ENCODE measurements around the gene HIVEP1. TPM values are rescaled to one million over a fixed set of nuclear protein-coding genes. Genes with fewer than 3 reads are reported as not detected.
"Not testable (repeated sequence)": the region's sequence is repeated elsewhere in the genome, so short reads cannot be mapped to it uniquely, and the experiment has no call there.

Gene HIVEP1
- total RNA-seq, 1 donor from 2014 or later: 48.9 TPM

DNA sequence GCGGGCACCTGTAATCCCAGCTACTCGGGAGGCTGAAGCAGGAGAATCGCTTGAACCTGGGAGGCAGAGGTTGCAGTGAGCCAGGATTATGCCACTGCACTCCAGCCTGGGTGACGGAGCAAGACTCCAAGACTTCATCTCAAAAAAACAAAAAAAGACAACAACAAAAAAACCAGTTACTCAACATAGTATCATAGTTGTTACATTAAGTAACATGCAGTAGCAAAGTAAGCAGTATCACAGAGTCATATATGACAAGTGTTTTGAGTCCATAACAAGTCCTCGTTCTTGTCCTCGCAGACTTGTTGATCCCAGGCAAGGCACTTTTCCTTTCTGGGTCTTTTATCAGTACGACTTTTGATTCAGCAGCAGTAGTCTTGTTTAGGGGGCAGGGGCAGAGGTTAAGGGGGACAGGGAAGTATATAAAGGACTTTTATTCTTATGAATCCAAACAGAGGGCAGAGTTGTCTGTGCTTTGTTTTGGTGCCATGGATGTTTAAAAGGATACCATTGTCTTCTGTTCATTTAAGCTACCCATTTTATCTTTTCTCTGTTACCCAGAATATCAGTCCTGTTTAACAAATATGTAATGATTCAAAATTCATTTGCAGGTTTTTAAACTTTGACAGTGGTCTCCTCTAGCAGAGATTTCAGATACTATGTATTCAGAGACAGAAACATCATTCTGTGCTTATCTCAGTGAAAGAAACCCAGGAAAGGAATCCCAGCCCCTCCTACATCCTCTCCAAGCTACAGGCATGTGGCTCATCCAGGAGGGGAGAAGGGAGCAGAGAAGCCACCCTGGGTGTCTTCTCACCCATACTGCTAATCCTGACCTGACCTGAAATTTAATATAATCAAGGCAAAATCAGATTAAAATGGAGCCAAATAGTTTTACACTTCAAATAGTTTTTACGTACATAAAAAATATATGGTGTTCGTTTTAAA, 140.2 kb downstream of the HIVEP1 start:
- Histone ChIP-seq H2AFZ (ENCODE audit: low read depth, low read length) (no peak overlapping the region), H3K4me1 (ENCODE audit: insufficient read depth, low read length) (peaks cover 26% of the 10 kb centered on the region), H4K20me1 (ENCODE audit: insufficient read depth, low read length) (no peaks in the 10 kb centered on the region), H3K36me3 (ENCODE audit: insufficient read depth, low read length) (no peaks in the 10 kb centered on the region), H3K4me3 (ENCODE audit: insufficient read depth, low read depth, low read length) (no peak overlapping the region), H3K9me3 (ENCODE audit: insufficient read depth, low read depth, low read length) (no peaks in the 10 kb centered on the region), H3K9ac (ENCODE audit: low read length) (no peak overlapping the region), H3K79me2 (ENCODE audit: insufficient read depth, low read length) (no peaks in the 10 kb centered on the region), H3K27me3 (ENCODE audit: insufficient read depth, low read length) (no peaks in the 10 kb centered on the region), H3K27ac (ENCODE audit: low read depth, low read length) (no peak overlapping the region), H3K4me2 (ENCODE audit: low read length) (no peak overlapping the region)
- Mint-ChIP-seq H3K27me3 (ENCODE audit: low read depth, unreplicated experiment) (no peaks in the 10 kb centered on the region), H3K27ac (ENCODE audit: unreplicated experiment) (no peak overlapping the region), H3K36me3 (ENCODE audit: low read depth, unreplicated experiment) (peaks cover 4% of the 10 kb centered on the region), H3K4me1 (ENCODE audit: low read depth, unreplicated experiment) (peaks cover 31% of the 10 kb centered on the region), H3K4me3 (ENCODE audit: unreplicated experiment) (no peak overlapping the region), H3K9me3 (ENCODE audit: unreplicated experiment) (no peaks in the 10 kb centered on the region)
- TF ChIP-seq EZH2 (IDR thresholded peaks at IDR 0.05; ENCODE audit: insufficient read depth, low read length): no peak
- TF ChIP-seq, protein P1, sequence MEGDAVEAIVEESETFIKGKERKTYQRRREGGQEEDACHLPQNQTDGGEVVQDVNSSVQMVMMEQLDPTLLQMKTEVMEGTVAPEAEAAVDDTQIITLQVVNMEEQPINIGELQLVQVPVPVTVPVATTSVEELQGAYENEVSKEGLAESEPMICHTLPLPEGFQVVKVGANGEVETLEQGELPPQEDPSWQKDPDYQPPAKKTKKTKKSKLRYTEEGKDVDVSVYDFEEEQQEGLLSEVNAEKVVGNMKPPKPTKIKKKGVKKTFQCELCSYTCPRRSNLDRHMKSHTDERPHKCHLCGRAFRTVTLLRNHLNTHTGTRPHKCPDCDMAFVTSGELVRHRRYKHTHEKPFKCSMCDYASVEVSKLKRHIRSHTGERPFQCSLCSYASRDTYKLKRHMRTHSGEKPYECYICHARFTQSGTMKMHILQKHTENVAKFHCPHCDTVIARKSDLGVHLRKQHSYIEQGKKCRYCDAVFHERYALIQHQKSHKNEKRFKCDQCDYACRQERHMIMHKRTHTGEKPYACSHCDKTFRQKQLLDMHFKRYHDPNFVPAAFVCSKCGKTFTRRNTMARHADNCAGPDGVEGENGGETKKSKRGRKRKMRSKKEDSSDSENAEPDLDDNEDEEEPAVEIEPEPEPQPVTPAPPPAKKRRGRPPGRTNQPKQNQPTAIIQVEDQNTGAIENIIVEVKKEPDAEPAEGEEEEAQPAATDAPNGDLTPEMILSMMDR (IDR thresholded peaks at IDR 0.05; ENCODE audit: insufficient read depth, low read depth, low read length): no peak
- DNase-seq (ENCODE audit: low read depth): no peak
- no peak for FAIRE-seq

DNA sequence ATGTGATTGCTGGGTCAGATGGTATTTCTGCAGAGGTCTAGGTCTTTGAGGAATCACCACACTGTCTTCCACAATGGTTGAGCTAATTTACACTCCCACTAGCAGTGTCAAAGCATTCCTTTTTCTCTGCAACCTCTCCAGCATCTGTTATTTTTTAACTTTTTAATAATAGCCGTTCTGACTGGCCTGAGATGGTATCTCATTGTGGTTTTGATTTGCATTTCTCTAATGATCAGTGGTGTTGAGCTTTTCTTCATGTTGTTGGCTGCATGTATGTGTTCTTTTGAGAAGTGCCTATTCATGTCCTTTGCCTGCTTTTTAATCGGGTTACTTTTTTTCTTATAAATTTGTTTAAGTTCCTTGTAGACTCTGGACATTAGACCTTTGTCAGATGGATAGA, 143.7 kb downstream of the HIVEP1 start:
- H3K4me3 Mint-ChIP-seq (ENCODE audit: unreplicated experiment); H3K4me2 ChIP-seq (ENCODE audit: low read length); H3K9ac ChIP-seq (ENCODE audit: low read length); H3K27me3 ChIP-seq (ENCODE audit: insufficient read depth, low read length); H3K27ac Mint-ChIP-seq (ENCODE audit: unreplicated experiment); H3K9me3 ChIP-seq (ENCODE audit: insufficient read depth, low read depth, low read length); H3K9me3 Mint-ChIP-seq (ENCODE audit: unreplicated experiment); H2AFZ ChIP-seq (ENCODE audit: low read depth, low read length); H3K79me2 ChIP-seq (ENCODE audit: insufficient read depth, low read length); FAIRE-seq; H3K4me1 ChIP-seq (ENCODE audit: insufficient read depth, low read length); H4K20me1 ChIP-seq (ENCODE audit: insufficient read depth, low read length); DNase-seq (ENCODE audit: low read depth); H3K36me3 ChIP-seq (ENCODE audit: insufficient read depth, low read length); H3K27me3 Mint-ChIP-seq (ENCODE audit: low read depth, unreplicated experiment); H3K36me3 Mint-ChIP-seq (ENCODE audit: low read depth, unreplicated experiment); H3K27ac ChIP-seq (ENCODE audit: low read depth, low read length); H3K4me3 ChIP-seq (ENCODE audit: insufficient read depth, low read depth, low read length): not testable (repeated sequence)
- peaks cover 24% of the 10 kb centered on the region for H3K4me1 Mint-ChIP-seq (ENCODE audit: low read depth, unreplicated experiment)

DNA sequence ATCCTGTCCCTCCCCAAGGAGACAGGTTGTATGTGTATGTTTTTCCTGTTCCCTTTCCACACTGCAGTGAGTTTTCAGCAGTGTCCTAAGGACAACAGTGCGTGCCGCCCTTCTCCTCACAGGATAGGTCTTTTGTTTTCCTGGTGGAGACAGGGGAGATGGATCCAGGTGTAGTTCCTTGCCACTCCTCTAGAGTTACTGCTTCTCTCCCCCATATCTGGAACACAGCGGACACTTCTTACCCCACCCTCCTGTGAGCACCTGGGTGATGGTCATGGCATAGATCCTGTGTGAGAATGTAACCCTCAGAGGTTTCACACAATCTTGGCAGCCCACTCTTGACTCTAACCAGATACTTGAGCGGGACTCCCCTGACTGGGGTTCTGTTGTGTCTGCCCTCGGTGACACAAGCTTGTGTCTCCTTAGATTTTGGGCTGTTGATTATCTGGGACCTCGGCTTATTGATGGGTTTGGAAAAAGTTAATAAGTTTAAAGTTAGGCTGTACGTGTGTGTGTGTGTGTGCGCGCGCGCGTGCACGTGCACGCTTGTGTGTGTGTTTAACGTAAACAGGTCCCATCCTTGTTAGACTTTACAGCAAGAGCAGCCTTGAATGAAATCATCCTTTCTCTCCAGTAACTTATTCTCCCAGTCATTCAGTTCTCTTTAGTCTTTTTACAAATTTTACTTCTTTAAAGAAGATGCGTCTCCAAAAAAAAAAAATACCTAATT, 146.7 kb downstream of the HIVEP1 start:
- no peak for TF ChIP-seq EZH2 (IDR thresholded peaks at IDR 0.05; ENCODE audit: insufficient read depth, low read length)
- TF ChIP-seq, protein P1 (IDR thresholded peaks at IDR 0.05; ENCODE audit: insufficient read depth, low read depth, low read length): no peak
- no peak overlapping the region for H2AFZ ChIP-seq (ENCODE audit: low read depth, low read length)
- H3K4me2 ChIP-seq (ENCODE audit: low read length): no peak overlapping the region
- FAIRE-seq (no peak), DNase-seq (ENCODE audit: low read depth) (no peak)
- H3K79me2 ChIP-seq (ENCODE audit: insufficient read depth, low read length): peaks cover 5% of the 10 kb centered on the region
- H3K9ac ChIP-seq (ENCODE audit: low read length): no peak overlapping the region
- peaks cover 12% of the 10 kb centered on the region for H3K36me3 Mint-ChIP-seq (ENCODE audit: low read depth, unreplicated experiment)
- H3K4me1 Mint-ChIP-seq (ENCODE audit: low read depth, unreplicated experiment): peaks cover 32% of the 10 kb centered on the region
- no peak overlapping the region for H3K4me3 ChIP-seq (ENCODE audit: insufficient read depth, low read depth, low read length)
- H3K27me3 Mint-ChIP-seq (ENCODE audit: low read depth, unreplicated experiment): no peaks in the 10 kb centered on the region
- no peaks in the 10 kb centered on the region for H3K9me3 Mint-ChIP-seq (ENCODE audit: unreplicated experiment)
- H3K9me3 ChIP-seq (ENCODE audit: insufficient read depth, low read depth, low read length): no peaks in the 10 kb centered on the region
- no peak overlapping the region for H3K27ac ChIP-seq (ENCODE audit: low read depth, low read length)
- H3K36me3 ChIP-seq (ENCODE audit: insufficient read depth, low read length): peaks cover 10% of the 10 kb centered on the region
- peaks cover 2% of the 10 kb centered on the region for H4K20me1 ChIP-seq (ENCODE audit: insufficient read depth, low read length)
- no peak overlapping the region for H3K4me3 Mint-ChIP-seq (ENCODE audit: unreplicated experiment)
- H3K4me1 ChIP-seq (ENCODE audit: insufficient read depth, low read length): peaks cover 6% of the 10 kb centered on the region
- no peak overlapping the region for H3K27ac Mint-ChIP-seq (ENCODE audit: unreplicated experiment)
- no peaks in the 10 kb centered on the region for H3K27me3 ChIP-seq (ENCODE audit: insufficient read depth, low read length)
